ENCODE data around the gene GJD3. TPM values are rescaled to one million over a fixed set of nuclear protein-coding genes. Genes with fewer than 3 reads are reported as not detected.
A peak's percentile ranks its signal among the peaks of the same experiment; 100 is the strongest.

Gene GJD3
- total RNA-seq, 1 experiment from 2014 or later = not detected

DNA sequence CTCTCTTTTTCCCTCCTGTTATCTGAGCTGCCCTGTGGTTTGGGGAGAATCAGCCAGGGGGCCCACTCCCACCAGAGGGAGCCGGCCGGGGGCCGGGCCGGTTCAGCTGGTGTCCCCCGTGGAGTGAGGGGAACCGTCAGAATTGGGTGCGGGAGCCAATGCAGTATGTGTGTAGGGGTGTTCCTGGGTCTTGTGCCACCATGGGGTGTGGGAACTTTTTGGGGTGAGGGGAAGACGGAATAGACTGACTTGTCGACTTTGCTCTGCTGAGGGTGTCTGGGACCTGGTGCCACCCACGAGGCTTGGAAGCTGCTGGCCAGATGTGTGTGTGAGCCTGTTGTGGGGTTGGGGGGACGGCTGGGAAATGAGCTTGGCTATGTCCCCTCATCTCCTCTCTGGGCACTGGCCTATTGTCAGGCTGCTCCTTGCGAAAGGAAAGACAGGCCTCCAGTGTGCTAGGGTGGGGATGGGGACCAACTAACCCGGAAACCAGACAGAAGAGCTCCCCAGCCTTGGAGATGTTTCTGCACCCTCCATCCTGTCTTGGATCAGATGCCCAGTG is 45.6 kb downstream of the GJD3 start:
- Mint-ChIP-seq H3K27ac (ENCODE audit: low read depth, unreplicated experiment) (peak overlapping the region; percentile 32), H3K36me3 (ENCODE audit: insufficient read depth, unreplicated experiment) (peaks cover 7% of the 10 kb centered on the region), H3K9me3 (ENCODE audit: unreplicated experiment) (no peaks in the 10 kb centered on the region), H3K4me3 (ENCODE audit: unreplicated experiment) (peak overlapping the region; percentile 81), H3K27me3 (ENCODE audit: insufficient read depth, unreplicated experiment) (no peaks in the 10 kb centered on the region), H3K4me1 (ENCODE audit: insufficient read depth, unreplicated experiment) (peaks cover 86% of the 10 kb centered on the region)
- POLR2A ChIA-PET = interaction anchor here (0.5 to 2.8 kb wide), 7 partner anchors 9 to 162 kb away, joined by 3 to 11 read pairs (median 3); no protein-coding TSS in a partner anchor
- DNase-seq (ENCODE audit: unreplicated experiment) = no peak
- CTCF ChIA-PET = interaction anchor here (0.6 to 1.0 kb wide), 8 partner anchors 9 to 305 kb away, joined by 3 to 7 read pairs (median 3); no protein-coding TSS in a partner anchor
- intact Hi-C loops (cut with micrococcal nuclease) = no loop called here
- BruUV-seq (replicated peaks) = no TSS peak
- TF ChIP-seq, protein P1, sequence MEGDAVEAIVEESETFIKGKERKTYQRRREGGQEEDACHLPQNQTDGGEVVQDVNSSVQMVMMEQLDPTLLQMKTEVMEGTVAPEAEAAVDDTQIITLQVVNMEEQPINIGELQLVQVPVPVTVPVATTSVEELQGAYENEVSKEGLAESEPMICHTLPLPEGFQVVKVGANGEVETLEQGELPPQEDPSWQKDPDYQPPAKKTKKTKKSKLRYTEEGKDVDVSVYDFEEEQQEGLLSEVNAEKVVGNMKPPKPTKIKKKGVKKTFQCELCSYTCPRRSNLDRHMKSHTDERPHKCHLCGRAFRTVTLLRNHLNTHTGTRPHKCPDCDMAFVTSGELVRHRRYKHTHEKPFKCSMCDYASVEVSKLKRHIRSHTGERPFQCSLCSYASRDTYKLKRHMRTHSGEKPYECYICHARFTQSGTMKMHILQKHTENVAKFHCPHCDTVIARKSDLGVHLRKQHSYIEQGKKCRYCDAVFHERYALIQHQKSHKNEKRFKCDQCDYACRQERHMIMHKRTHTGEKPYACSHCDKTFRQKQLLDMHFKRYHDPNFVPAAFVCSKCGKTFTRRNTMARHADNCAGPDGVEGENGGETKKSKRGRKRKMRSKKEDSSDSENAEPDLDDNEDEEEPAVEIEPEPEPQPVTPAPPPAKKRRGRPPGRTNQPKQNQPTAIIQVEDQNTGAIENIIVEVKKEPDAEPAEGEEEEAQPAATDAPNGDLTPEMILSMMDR (IDR thresholded peaks at IDR 0.05; ENCODE audit: unreplicated experiment) = no peak

DNA sequence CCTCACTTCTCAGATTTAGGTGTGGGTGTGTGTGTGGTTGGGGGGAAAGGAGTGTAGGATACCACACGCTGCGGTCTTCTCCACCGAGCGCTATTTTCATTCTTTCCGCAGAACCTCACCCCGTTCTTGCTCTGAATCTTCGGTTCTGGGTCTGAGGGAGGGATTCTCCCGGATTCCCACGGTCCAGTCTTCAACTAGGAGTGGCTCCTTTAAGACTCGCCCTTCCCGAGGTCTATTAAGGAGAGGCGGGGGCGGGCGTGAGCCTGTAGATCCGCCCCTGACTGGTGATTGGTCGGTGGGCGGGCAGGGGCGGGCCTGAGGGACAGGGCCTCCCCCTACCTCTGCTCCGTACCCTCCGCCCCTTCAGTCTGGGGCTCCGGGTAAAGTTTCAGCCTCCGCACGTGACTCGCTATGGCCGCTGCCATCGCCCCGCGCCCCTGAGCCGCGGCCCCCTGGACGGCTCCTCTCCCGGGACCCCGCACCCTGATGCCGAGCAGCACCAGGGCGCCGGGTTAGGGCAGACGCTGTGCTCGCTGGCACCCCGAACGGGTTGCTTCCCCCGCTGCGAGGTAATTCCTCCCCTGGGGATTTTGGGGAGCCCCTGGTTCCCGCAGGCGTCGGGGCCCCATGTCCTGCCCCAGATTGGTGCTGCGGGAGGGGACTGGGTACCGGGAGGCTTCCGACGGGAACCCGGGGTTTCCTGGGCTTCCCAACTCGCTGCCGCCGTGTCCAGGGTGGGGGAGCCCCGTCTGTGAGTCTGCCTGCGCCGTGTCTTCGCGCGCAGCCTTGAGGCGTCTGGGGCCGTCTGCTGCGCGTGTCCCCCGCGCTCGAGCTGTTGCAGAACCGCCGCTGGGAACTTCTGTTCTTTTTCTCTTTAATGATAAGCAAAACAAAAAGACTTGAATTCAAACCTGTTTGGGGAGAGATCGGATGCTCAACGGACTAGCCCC is 46.4 kb downstream of the GJD3 start:
- TSS peak; percentile 64 for BruUV-seq (replicated peaks)
- Mint-ChIP-seq H3K27ac (ENCODE audit: low read depth, unreplicated experiment) (peak overlapping the region; percentile 32), H3K4me1 (ENCODE audit: insufficient read depth, unreplicated experiment) (peaks cover 86% of the 10 kb centered on the region), H3K36me3 (ENCODE audit: insufficient read depth, unreplicated experiment) (peaks cover 7% of the 10 kb centered on the region), H3K4me3 (ENCODE audit: unreplicated experiment) (peak overlapping the region; percentile 81), H3K9me3 (ENCODE audit: unreplicated experiment) (no peaks in the 10 kb centered on the region), H3K27me3 (ENCODE audit: insufficient read depth, unreplicated experiment) (no peaks in the 10 kb centered on the region)
- peak; percentile 97 for DNase-seq (ENCODE audit: unreplicated experiment)
- intact Hi-C loops (cut with micrococcal nuclease) = no loop called here
- POLR2A ChIA-PET = interaction anchor here (0.6 to 4.3 kb wide), 12 partner anchors 9 to 218 kb away, joined by 3 to 24 read pairs (median 4); partner anchors contain the start of gene NR1D1
- TF ChIP-seq, protein P1 (IDR thresholded peaks at IDR 0.05; ENCODE audit: unreplicated experiment) = no peak
- CTCF ChIA-PET = interaction anchor here (0.6 to 1.6 kb wide), 14 partner anchors 10 to 205 kb away, joined by 3 to 6 read pairs (median 4); no protein-coding TSS in a partner anchor

DNA sequence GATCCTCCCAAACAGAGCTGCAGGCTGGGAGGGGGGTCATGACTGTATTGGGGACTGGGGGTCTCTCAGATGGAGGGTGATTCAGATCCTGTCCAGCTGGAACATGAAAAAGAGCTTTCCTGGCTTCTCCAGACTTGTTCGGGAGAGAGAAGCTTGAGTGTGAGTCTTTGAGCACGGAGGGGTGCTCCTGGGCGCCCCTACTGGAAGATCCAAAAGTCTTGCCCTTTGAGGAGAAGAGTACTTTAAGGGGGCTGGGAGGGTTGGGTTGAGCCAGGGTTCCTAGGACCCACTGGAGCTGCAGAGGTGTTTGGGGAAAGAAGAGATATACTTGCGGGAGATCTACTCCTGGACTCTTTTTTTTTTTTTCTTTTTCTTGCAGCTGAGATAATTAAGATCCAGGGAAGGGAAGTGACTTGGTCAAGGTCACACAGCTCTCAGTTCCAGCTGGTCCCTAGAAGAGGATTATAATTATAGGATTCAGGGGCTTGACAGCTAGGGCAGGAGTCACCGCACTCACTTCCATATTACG is 47.1 kb downstream of the GJD3 start:
- DNase-seq (ENCODE audit: unreplicated experiment) = peak; percentile 77
- intact Hi-C loops (cut with micrococcal nuclease) = no loop called here
- H3K9me3 Mint-ChIP-seq (ENCODE audit: unreplicated experiment) = no peaks in the 10 kb centered on the region
- peak overlapping the region; percentile 32 for H3K27ac Mint-ChIP-seq (ENCODE audit: low read depth, unreplicated experiment)
- H3K36me3 Mint-ChIP-seq (ENCODE audit: insufficient read depth, unreplicated experiment) = peaks cover 7% of the 10 kb centered on the region
- CTCF ChIA-PET = interaction anchor here (0.6 to 1.9 kb wide), 20 partner anchors 10 to 1393 kb away, joined by 3 to 7 read pairs (median 4); no protein-coding TSS in a partner anchor
- H3K4me3 Mint-ChIP-seq (ENCODE audit: unreplicated experiment) = peak overlapping the region; percentile 81
- H3K27me3 Mint-ChIP-seq (ENCODE audit: insufficient read depth, unreplicated experiment) = no peaks in the 10 kb centered on the region
- BruUV-seq (replicated peaks) = no TSS peak
- TF ChIP-seq, protein P1 (IDR thresholded peaks at IDR 0.05; ENCODE audit: unreplicated experiment) = peak; percentile 54
- peaks cover 85% of the 10 kb centered on the region for H3K4me1 Mint-ChIP-seq (ENCODE audit: insufficient read depth, unreplicated experiment)
- POLR2A ChIA-PET = interaction anchor here (0.5 to 4.3 kb wide), 13 partner anchors 8 to 217 kb away, joined by 3 to 24 read pairs (median 4); partner anchors contain the start of gene NR1D1

All from MCF 10A (cell line).